Esophagus mucosa (tissue), 1 donor: Measurements from ENCODE around the gene KIF13A. TPM values are rescaled to one million over a fixed set of nuclear protein-coding genes. Genes with fewer than 3 reads are reported as not detected.
A peak's percentile ranks its signal among the peaks of the same experiment; 100 is the strongest.
"Not testable (repeated sequence)": the region's sequence is repeated elsewhere in the genome, so short reads cannot be mapped to it uniquely, and the experiment has no call there.

ENCODE experiments used
- ATAC-seq: fragments of 200-7000 bp; cut with Tn5 transposase; one replicate; pipeline ENCODE4 v1.9.1; 2020
- total RNA-seq: library from RNA; stranded (reverse); gene quantifications from one replicate; pipeline ENCODE4 v1.2.4, GENCODE V29; 2023
- donor health status: DM: yes; HTN: yes; CAD: no.

KIF13A gene
- total RNA-seq, 1 donor from 2014 or later, result 16.5 TPM

GRCh38 chr6:17894905-17895304, 92.5 kb downstream of the KIF13A start:
- ATAC-seq, result no peak

- ATAC-seq, result no peak
Measured at GRCh38 chr6:17894191-17894590, 93.2 kb downstream of the KIF13A start.

DNA sequence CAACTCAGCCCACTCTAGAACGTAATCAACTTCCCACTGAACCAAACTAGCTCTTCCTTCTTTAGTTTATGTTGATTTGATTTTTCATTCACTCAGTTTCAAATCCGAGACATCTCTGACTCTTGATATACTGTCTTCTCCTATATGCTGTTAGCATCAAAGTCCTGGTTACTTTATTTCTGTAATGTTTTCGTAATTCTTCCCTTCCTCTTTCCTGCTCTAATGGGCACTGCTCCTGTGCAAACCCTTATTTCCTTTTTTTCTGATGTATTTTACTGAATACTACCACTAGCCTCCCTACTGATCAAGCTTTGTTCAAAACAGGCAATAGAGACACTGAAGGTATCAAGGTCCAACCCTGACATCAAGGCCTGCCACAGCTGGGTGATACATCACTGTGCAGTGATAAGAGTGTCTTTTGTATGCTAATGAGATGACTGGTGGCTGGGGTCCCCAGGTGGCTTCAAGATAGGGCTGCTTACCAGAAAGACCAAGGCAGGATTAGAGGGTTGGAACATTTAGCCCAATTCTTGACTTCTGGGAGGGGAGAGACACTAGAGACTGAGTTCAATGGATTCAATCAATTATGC, 95.2 kb downstream of the KIF13A start:
- ATAC-seq, result no peak

- no peak for ATAC-seq
Measured at GRCh38 chr6:17890309-17890708, 97.1 kb downstream of the KIF13A start.

DNA sequence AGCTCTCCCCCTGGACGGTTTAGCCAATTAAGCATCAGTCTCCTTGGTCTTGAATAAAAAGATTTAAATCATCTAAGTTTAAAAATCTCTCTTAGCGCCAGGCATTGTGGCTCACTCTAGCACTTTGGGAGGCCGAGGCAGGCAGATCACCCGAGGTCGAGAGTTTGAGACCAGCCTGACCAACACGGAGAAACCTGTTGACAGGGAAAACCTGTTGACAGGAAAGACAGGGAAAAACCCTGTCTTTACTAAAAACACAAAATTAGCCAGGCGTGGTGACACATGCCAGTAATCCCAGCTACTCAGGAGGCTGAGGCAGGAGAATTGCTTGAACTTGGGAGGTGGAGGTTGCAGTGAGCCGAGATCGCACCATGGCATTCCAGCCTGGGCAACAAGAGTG, 97.7 kb downstream of the KIF13A start:
- not testable (repeated sequence) for ATAC-seq

DNA sequence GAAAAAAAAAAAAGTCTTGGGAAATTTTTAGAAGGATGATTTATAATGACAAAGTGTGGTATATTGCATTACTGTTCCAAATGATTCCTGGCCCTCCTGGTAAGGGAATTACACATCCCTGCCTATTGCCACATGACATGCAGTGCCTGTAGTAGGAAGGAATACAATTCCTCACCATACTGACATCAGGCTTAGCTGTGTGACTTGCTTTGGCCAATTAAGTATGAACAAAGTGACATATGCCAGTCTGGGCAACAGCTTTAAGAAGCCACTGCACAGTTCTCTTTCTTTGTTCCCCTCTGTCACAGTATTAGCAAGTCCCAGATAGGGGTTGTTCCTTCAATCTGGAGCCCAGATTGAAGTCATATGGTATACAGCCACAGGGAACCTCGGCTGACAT, 100.5 kb downstream of the KIF13A start:
- ATAC-seq, result no peak

DNA sequence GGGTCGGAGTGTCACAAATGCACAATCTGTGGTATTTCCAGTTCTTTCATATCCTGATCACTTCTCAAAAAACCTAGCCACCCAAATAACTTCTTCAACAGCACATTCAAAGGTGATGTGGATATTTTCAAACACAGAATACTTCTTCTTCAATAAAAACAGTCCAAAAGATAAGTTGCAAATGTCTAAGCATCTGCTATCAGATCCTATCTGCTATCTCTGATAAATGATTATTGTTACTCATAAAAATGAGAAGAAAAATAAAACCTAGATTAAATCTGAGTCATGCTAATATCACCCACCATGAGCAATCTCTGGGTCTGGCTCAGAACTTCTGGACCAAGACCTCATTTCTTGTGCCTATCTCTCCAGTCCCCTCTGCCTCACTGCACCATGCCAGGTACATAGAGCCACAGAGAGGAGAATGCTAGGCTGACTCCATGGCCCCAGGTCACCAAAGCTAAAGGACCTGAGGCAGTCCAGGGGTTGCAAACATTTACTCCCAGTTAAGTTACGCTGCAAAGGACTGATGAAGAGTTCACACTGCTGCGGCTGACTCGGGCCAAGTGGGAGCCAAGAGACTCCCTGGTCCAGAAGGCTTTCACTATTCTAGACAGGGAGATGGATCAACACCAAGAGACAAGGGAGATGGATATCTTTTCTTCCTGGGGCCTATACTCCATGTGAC, 101.4 kb downstream of the KIF13A start:
- no peak for ATAC-seq

DNA sequence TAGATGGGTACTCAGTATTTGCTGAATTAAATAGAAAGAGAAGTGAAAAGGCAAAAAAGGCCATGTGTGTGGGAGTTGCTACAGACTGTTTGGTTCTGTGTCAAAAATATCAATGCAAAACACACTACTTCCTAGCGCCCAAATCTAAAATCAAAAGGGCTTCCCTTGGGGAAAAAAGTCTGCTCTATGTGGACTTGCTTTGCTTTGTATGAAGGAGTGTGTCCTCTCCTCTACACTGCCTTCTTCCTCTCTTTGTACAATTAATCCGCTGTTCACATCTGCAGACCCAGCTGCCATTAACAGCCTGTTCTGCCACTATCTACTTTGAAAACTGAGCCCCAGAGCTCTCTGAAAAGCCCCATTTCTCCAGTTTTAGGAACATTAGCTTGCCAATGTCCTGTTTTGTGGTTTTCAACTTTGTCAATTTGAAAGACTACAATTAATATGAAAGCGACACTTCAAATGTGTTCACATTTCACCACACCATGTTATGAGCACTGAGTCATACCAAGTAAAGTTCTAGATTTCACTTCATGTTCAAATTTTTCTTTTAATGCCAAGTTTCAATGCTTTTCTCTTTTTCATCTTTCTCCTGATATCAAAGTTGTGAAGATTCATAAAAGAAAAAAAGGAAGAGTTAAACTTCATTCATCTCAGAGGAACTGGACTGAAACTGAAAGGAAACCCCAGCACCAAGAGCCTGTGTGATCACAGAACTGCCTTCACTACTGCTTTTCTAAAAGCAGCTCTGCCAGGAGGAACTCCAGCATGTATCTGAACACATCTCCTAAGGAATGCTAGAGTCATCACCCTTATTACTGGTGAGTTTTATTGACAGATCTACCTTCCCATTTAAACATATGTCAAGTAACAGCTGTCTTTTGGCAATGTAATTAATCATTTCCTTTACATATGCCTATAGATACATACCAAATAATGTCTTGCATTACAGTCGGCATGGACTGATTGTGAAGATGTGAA, 102.6 kb downstream of the KIF13A start:
- no peak for ATAC-seq

DNA sequence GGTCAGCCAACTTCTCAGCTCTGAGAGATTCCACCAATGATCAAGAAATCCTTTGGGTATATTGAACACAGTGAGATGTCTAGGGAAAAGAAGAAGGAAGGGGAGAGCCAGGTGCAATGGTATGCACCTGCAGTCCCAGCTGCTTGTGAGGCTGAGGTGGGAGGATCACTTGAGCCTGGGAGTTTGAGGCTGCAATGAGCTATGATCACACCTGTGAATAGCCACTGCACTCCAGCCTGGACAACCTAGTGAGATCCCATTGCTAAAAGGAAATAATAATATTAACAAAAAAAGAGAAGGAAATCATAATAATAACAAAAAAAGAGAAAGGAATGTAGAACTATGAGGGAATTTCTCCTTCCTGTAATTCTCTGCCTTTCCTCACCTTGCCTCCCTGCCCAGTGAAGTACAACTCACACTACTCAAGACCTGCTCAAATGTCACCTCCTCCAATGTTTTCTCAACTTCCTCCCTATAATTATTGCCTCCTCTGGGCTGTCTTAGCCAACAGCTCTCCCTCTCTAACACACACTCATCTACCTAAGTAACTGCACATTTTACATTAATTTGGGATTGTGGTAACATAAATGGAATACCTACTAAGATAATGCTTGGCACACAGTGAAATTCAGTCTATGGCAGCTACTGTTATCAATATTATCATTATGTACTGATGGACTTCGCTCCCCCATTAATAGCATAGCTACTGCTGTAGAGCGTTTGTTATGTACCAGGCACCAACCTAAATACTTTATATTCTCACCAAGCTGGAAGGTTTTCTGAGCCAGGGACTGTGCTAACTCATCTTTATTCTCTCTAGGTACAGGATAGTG, 103.6 kb downstream of the KIF13A start:
- ATAC-seq, result no peak

- ATAC-seq, result no peak
Measured at GRCh38 chr6:17881085-17881858, 106.2 kb downstream of the KIF13A start.

DNA sequence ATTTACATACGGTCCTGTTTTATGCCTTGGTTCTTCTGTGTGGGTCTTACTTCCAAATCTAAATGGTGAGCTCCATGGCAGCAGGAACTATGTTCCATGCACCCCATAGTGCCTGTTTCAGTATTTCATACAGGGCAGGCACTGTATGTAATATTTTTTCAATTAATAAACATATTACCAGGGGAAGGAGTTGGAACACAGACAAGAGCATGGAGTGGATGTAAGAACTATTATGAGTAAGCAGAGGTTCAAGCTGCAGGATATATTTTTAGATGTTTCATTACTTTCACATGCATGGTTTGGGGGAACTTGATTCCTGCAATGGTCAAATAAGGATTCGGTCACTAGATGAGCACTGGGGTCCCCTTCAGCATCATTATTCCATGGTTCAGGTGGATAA, 108.3 kb downstream of the KIF13A start:
- no peak for ATAC-seq

GRCh38 chr6:17878734-17879133, 108.7 kb downstream of the KIF13A start:
- no peak for ATAC-seq

DNA sequence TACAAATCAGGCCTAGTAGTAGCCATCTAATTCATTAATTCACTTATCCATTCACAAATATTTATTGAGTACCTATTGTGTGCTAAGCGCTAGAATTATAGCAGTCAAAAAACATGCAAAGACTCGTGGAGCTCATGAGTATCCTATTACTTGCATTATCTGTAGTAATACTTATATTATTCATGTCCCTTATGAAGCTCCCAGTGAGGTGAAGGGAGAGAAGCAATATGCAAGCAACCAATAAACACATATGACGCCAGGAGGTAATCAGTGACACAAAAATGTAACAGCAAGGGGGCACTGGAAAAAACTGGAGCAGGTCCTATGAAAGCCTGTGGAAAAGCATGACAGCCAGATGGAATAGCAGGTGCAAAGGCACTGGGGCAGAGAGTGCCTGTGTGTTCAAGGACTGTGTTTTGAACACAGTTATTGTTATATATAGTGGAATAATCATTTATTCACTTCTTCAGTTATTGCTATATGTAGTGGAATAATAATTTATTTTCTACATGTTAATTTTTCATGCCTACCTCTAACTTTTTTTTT, 109.5 kb downstream of the KIF13A start:
- peak; percentile 25 for ATAC-seq

DNA sequence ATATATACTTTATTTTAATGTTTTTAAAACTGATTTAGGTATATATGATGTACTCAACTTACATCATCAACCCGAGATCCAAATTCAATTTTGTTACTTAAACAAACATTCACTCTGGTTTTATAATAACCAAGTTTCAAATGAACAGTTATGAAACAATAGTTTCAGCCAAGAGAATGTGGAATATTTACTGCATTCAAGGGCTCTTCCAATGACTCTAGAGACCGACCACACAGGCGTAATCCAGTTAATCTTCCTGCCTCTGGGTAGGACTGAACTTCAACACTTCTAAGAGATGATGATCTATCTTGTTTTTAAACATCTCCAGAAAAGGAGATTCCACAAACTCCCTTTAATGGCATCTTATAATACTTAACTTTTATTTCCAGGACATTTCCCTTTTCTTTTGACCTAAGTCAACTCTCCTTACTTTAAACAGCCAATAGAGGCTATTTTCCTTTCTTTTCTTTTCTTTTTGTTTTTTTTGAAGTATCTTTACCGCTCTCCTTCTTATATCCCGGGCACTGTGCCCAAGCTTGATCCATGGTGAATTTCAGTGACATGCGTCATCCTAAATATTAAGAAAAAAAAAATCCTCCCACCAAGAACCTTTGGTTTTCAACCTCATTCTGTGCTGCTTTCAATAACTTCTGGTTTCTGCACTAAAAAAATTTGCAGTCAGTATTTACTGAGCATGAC, 110.1 kb downstream of the KIF13A start:
- ATAC-seq, result peak; percentile 50

DNA sequence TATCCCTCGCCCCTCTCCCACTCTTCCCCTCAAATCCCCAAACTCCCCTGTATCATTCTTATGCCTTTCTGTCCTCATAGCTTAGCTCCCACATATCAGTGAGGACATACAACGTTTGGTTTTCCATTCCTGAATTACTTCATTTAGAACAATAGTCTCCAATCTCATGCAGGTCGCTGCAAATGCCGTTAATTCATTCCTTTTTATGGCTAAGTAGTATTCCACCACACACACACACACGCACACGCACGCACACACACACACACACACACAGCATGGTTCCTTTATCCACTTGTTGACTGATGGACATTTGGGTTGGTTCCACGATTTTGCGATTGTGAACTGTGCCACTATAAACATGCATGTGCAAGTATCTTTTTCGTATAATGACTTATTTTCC, 112.7 kb downstream of the KIF13A start:
- ATAC-seq, result no peak

DNA sequence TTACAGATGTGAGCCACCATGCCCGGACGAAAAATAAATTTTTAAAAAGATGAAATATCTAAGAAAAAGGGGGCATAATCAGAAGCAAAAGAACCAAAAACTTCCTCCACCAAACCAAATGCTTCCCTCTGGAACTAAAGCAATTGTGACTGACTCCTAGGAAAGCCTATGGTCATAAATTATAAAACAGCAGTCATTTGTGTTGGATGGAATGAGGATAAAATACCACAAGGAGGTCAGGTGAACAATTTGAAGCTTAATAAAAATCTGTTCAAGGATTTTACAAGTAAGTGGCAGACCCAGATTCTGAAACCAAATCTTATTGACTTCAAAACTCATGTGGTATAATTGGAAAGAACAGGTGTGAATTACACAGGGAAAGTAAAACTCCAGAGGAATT, 114.5 kb downstream of the KIF13A start:
- no peak for ATAC-seq

- no peak for ATAC-seq
Measured at GRCh38 chr6:17871836-17872235, 115.6 kb downstream of the KIF13A start.

DNA sequence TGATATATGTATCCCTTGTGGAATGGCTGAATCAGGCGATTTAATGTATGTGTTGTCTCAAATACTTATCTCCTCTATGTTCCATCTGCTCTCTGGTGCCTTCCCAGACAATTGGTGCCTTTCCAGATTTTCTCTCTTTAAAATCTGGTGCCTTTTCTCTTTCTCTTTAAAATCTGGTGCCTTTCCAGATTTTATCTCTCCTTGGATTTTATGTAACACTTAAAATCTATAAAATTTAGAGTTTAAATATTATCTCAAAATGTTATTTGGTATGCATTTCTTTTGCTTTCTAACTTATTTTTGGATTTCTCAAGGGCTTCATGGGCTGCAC, 116.3 kb downstream of the KIF13A start:
- no peak for ATAC-seq

GRCh38 chr6:17870300-17871188, 116.9 kb downstream of the KIF13A start:
- ATAC-seq, result no peak

- no peak for ATAC-seq
Measured at GRCh38 chr6:17869753-17870050, 117.7 kb downstream of the KIF13A start.
